Measurements from ENCODE around the gene CEP85. TPM values are rescaled to one million over a fixed set of nuclear protein-coding genes. Genes with fewer than 3 reads are reported as not detected.

The CEP85 gene
- total and polyA plus RNA-seq, 2 of the 13 experiments (the other 11 are each of a cell fraction or from before 2014, with no cell fraction given): 16.1 to 26.7 TPM

- TF ChIP-seq ZBTB4 (CRISPR knock-in tag; IDR thresholded peaks at IDR 0.05; ENCODE audit: borderline replicate concordance) (peak; percentile 52), KDM6A (CRISPR knock-in tag; IDR thresholded peaks at IDR 0.05; ENCODE audit: low read depth) (no peak), ZSCAN5A (CRISPR knock-in tag; IDR thresholded peaks at IDR 0.05; ENCODE audit: borderline replicate concordance) (peak; percentile 58; the same call in 1 of the 2 replicates), ZNF138 (CRISPR knock-in tag; IDR thresholded peaks at IDR 0.05; ENCODE audit: low read depth) (0 out of 2 replicates have a peak, but pooled peaks have one; percentile 80), ZNF564 (CRISPR knock-in tag; IDR thresholded peaks at IDR 0.05) (peak; percentile 58), TFDP2 (CRISPR knock-in tag; IDR thresholded peaks at IDR 0.05) (peak; percentile 91), GLI4 (CRISPR knock-in tag; IDR thresholded peaks at IDR 0.05; ENCODE audit: borderline replicate concordance) (no peak), ZNF788 (CRISPR knock-in tag; IDR thresholded peaks at IDR 0.05; ENCODE audit: borderline replicate concordance) (peak; percentile 55; the same call in 1 of the 2 replicates), GMEB1 (CRISPR knock-in tag; IDR thresholded peaks at IDR 0.05; ENCODE audit: borderline replicate concordance) (peak; percentile 90), CBX5 (CRISPR knock-in tag; IDR thresholded peaks at IDR 0.05; ENCODE audit: borderline replicate concordance) (0 out of 2 replicates have a peak, but pooled peaks have one; percentile 27), PBX3 (CRISPR knock-in tag; IDR thresholded peaks at IDR 0.05; ENCODE audit: borderline replicate concordance) (no peak), GTF3A (CRISPR knock-in tag; conservative IDR thresholded peaks at IDR 0.05) (no peak), RFXAP (CRISPR knock-in tag; IDR thresholded peaks at IDR 0.05; ENCODE audit: borderline replicate concordance) (no peak), ZNF317 (CRISPR knock-in tag; IDR thresholded peaks at IDR 0.05) (peak; percentile 28; the same call in 1 of the 2 replicates), CCAR2 (optimal IDR thresholded peaks at IDR 0.05; ENCODE audit: low read depth, low read length) (no peak)
Measured at GRCh38 chr1:26233903-26234643, at the start of gene CEP85 (continued).

Data from HepG2 (cell line).